Breast epithelium (tissue), 4 donors: ENCODE measurements around the gene ISOC1. TPM values are rescaled to one million over a fixed set of nuclear protein-coding genes. Genes with fewer than 3 reads are reported as not detected.

Experiments used
- DNase-seq, 2 donors: peaks; one replicate each; pipeline ENCODE4 v3.0.0-alpha.2; 2019; ENCODE audit warnings: low spot score in 2 of 2
- H3K27ac ChIP-seq, 2 donors: fragments of 200-600 bp; sonication (generic) in 1 of 2; one replicate each; pipeline ENCODE4 v1.5.1; 2016 to 2019; ENCODE audit warnings: mild to moderate bottlenecking in 1 of 2
- H3K27me3 ChIP-seq, 2 donors: fragments of 200-600 bp; sonication (generic) in 1 of 2; one replicate each; pipeline versions ENCODE4 v1.5.1 to v1.6.0; 2017 to 2019; ENCODE audit warnings: control low read depth in 1 of 2, mild to moderate bottlenecking in 1 of 2
- H3K36me3 ChIP-seq: fragments of 200-600 bp; one replicate; pipeline ENCODE4 v1.5.1; 2019
- H3K4me1 ChIP-seq, 2 donors: fragments of 200-600 bp; sonication (generic); one replicate each; pipeline ENCODE4 v1.5.1; 2016 to 2019; ENCODE audit warnings: control low read depth in 1 of 2
- H3K4me3 ChIP-seq, 3 donors: fragments of 200-600 bp; sonication (generic); 1 replicate in 2 of 3; 2 replicates in 1 of 3; pipeline ENCODE4 v1.5.1; 2016 to 2019; ENCODE audit warnings: mild to moderate bottlenecking in 3 of 3, moderate library complexity in 2 of 3
- H3K9me3 ChIP-seq, 2 donors: fragments of 200-600 bp; sonication (generic) in 1 of 2; one replicate each; pipeline ENCODE4 v1.5.1; 2016 to 2019; ENCODE audit warnings: control low read depth in 1 of 2
- POLR2A ChIP-seq: fragments of 450-650 bp; IDR thresholded peaks from one replicate; pipeline ENCODE4 v1.6.1; 2016; ENCODE audit warnings: antibody characterized with exemption, mild to moderate bottlenecking, moderate library complexity
- POLR2AphosphoS5 ChIP-seq, 3 donors: sonication (generic); formaldehyde crosslinking; IDR thresholded peaks; one replicate each; pipeline ENCODE4 v1.6.1; 2017; ENCODE audit warnings: antibody characterized with exemption in 3 of 3
- intact Hi-C: fragments of 100-400 bp; cut with DNase I; formaldehyde crosslinking; loops from one replicate; pipeline ENCODE4 v1.15.1; 2023; ENCODE audit warnings: low total_unique reads
- total RNA-seq, 3 donors: library from RNA; depleted of rRNA; stranded (reverse); fragments of >200 nt; gene quantifications; one replicate each; pipeline ENCODE4 v1.1.0, GENCODE V29; 2016
- TF ChIP-seq, protein P1 (sequence below), 3 donors: fragments of 450-650 bp; IDR thresholded peaks; one replicate each; pipeline ENCODE4 v1.5.1; 2016 to 2017; ENCODE audit warnings: antibody characterized with exemption in 3 of 3, mild to moderate bottlenecking in 3 of 3, moderate library complexity in 3 of 3

ISOC1 gene
- total RNA-seq, 3 donors from 2014 or later, result 20.6 to 41.6 (median 23.9) TPM

DNA sequence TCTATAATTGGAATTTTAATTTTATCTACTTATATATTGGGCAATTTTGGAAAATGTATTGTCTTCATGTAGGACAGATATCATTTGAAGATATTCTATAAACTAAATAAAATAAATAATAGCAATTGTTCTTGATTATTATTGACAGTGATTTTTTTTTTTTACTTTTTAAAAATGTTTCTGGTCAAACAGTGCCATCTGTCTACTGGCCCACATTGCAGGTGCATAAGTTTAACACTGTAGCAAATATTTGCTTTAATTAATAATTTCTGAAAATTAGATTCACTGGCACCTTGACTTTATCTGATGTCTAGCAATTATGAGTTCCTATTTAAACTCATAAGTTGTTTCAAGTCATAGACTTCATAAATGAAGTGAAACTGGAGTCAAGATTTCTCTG lies 41.1 kb upstream of the ISOC1 start:
- no peak for DNase-seq
- H3K27ac ChIP-seq, result no peak overlapping the region
- TF ChIP-seq POLR2AphosphoS5 (IDR thresholded peaks at IDR 0.05), result no peak
- TF ChIP-seq POLR2A, result no peak
- TF ChIP-seq, protein P1, sequence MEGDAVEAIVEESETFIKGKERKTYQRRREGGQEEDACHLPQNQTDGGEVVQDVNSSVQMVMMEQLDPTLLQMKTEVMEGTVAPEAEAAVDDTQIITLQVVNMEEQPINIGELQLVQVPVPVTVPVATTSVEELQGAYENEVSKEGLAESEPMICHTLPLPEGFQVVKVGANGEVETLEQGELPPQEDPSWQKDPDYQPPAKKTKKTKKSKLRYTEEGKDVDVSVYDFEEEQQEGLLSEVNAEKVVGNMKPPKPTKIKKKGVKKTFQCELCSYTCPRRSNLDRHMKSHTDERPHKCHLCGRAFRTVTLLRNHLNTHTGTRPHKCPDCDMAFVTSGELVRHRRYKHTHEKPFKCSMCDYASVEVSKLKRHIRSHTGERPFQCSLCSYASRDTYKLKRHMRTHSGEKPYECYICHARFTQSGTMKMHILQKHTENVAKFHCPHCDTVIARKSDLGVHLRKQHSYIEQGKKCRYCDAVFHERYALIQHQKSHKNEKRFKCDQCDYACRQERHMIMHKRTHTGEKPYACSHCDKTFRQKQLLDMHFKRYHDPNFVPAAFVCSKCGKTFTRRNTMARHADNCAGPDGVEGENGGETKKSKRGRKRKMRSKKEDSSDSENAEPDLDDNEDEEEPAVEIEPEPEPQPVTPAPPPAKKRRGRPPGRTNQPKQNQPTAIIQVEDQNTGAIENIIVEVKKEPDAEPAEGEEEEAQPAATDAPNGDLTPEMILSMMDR (IDR thresholded peaks at IDR 0.05), result no peak
- no peaks in the 10 kb centered on the region for H3K4me1 ChIP-seq
- H3K36me3 ChIP-seq, result no peaks in the 10 kb centered on the region
- H3K9me3 ChIP-seq, result peaks cover 0 to 9% of the 10 kb centered on the region in 2 donors
- no peaks in the 10 kb centered on the region for H3K27me3 ChIP-seq
- H3K4me3 ChIP-seq, result no peak overlapping the region
- intact Hi-C loops, result no loop called here

DNA sequence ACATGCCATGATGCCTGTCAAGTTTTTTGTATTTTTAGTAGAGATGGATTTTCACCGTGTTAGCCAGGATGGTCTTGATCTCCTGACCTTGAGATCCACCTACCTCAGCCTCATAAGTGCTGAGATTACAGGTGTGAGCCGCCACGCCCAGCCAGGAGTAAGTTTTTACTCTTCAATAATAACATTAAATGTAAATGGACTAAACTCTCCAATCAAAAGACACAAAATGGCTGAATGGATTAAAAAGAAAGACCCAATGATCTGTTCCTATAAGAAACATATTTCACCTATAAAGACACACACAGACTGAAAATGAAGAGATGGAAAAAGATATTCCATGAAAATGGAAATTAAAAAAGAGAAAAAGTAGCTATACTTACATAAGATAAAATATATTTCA lies 37.2 kb upstream of the ISOC1 start:
- Histone ChIP-seq H3K27ac (no peak overlapping the region), H3K9me3 (peaks cover 0 to 9% of the 10 kb centered on the region in 2 donors), H3K4me1 (no peaks in the 10 kb centered on the region), H3K4me3 (no peak overlapping the region), H3K36me3 (no peaks in the 10 kb centered on the region), H3K27me3 (no peaks in the 10 kb centered on the region)
- no peak for TF ChIP-seq POLR2AphosphoS5 (IDR thresholded peaks at IDR 0.05)
- TF ChIP-seq, protein P1 (IDR thresholded peaks at IDR 0.05), result no peak
- TF ChIP-seq POLR2A, result no peak
- intact Hi-C loops, result no loop called here
- DNase-seq, result no peak

DNA sequence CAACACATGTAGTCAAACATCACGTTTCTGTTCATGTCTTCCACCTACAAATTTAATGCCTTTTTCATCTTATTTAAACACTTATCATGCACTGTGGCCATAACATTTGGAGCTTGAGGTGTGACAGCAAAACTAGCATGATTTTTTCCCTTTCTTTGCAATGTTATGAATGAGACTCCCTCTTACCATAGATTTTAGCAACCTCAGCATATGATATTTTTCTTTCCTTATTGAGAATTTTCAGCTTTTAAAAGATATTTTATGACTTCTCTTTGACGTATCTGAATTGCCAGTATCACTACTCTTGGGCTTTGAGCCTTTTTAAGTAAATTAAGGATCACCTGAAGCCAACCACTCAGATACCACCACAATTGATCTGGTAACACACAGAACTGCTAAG lies 32.7 kb upstream of the ISOC1 start:
- no peaks in the 10 kb centered on the region for H3K27me3 ChIP-seq
- H3K9me3 ChIP-seq, result peaks cover 0 to 6% of the 10 kb centered on the region in 2 donors
- no peak for DNase-seq
- intact Hi-C loops, result no loop called here
- H3K36me3 ChIP-seq, result no peaks in the 10 kb centered on the region
- no peak for TF ChIP-seq POLR2A
- TF ChIP-seq, protein P1 (IDR thresholded peaks at IDR 0.05), result no peak
- no peak for TF ChIP-seq POLR2AphosphoS5 (IDR thresholded peaks at IDR 0.05)
- no peak overlapping the region for H3K4me3 ChIP-seq
- H3K4me1 ChIP-seq, result no peaks in the 10 kb centered on the region
- no peak overlapping the region for H3K27ac ChIP-seq

DNA sequence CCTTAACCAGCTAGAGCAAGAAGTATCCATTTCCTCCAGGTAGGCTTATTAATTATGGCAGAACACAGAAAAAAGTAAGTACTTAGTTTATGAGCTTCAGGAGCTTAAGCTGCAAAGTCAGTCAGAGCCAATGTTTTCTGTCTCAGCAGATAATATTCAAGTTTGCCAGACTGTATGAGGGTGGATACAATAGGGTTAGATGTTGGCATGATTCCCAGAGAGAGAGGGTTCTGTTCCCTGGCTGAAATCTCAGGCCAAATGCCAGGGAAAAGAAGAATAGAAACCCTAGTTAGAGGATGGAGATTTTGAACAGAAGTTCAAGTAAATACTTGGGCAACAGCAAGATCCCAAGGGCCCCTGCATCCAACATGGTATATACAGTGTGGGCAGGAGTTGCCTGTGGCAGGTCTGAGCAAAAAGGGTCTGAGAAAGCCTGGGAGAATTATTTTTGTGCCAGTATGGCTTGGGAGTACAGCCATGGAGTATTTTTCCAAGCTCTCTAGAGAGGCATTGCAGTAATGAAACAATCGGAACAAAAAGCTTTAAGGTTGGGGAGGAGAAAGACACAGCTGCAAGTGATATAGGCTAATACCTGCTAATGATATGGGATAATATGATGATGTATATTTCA lies 31.0 kb upstream of the ISOC1 start:
- TF ChIP-seq POLR2A (no peak), POLR2AphosphoS5 (IDR thresholded peaks at IDR 0.05) (no peak)
- TF ChIP-seq, protein P1 (IDR thresholded peaks at IDR 0.05), result no peak
- H3K36me3 ChIP-seq, result no peaks in the 10 kb centered on the region
- H3K4me3 ChIP-seq, result no peak overlapping the region
- no peaks in the 10 kb centered on the region for H3K27me3 ChIP-seq
- no peaks in the 10 kb centered on the region for H3K9me3 ChIP-seq
- DNase-seq, result no peak
- intact Hi-C loops, result no loop called here
- no peak overlapping the region for H3K27ac ChIP-seq
- H3K4me1 ChIP-seq, result no peaks in the 10 kb centered on the region

DNA sequence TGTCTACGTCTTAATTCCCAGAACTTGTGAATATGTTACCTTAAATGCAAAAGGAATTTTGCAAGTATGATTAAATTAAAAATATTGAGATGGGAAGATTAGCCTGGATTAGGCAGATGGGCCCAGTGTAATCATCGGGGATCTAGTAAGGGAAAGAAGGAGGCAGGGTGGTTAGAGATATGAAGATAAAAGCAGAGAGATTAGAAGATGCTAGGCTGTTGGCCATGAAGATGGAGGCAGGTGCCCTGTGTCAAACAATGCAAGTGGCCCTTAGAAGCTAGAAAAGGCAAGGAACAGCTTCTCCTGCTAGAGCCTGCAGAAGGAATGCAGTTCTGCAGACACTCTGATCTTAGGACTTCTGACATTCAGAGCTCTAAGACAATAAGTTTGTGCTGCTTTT lies 28.8 kb upstream of the ISOC1 start:
- Histone ChIP-seq H3K36me3 (no peaks in the 10 kb centered on the region), H3K27ac (no peak overlapping the region), H3K4me3 (no peak overlapping the region), H3K9me3 (no peaks in the 10 kb centered on the region), H3K4me1 (no peaks in the 10 kb centered on the region), H3K27me3 (no peaks in the 10 kb centered on the region)
- DNase-seq, result no peak
- intact Hi-C loops, result no loop called here
- no peak for TF ChIP-seq POLR2AphosphoS5 (IDR thresholded peaks at IDR 0.05)
- TF ChIP-seq, protein P1 (IDR thresholded peaks at IDR 0.05), result no peak
- no peak for TF ChIP-seq POLR2A
